WTC11 (cell line): Measurements from ENCODE around the gene RAMP1. TPM values are rescaled to one million over a fixed set of nuclear protein-coding genes. Genes with fewer than 3 reads are reported as not detected.

Source experiments
- ATAC-seq: fragments of 200-7000 bp; cut with Tn5 transposase; 2 replicates; pipeline ENCODE4 v1.10.0; 2021; ENCODE audit warnings: mild to moderate bottlenecking, moderate library complexity
- CTCF ChIA-PET: fragments of 300-600 bp; sonication (Branson Sonifier 250); formaldehyde crosslinking; loops from one replicate; lab custom pipeline; 2021; ENCODE audit warnings: antibody characterized with exemption; lab: Charles Lee
- POLR2A ChIA-PET: fragments of 350-600 bp; sonication (Branson Sonifier 250); formaldehyde crosslinking; loops from one replicate; lab custom pipeline; 2021; ENCODE audit warnings: antibody characterized with exemption; lab: Charles Lee
- DNase-seq: peaks from one replicate; pipeline ENCODE4 v3.0.0; 2021; ENCODE audit warnings: low spot score
- H3K27ac Mint-ChIP-seq: 2 replicates; pipeline ENCODE4 v1.8.0; 2021; ENCODE audit warnings: mixed read lengths
- H3K27me3 Mint-ChIP-seq: 2 replicates; pipeline ENCODE4 v1.8.0; 2021; ENCODE audit warnings: low read depth, mild to moderate bottlenecking, moderate library complexity, mixed read lengths
- H3K36me3 Mint-ChIP-seq: 2 replicates; pipeline ENCODE4 v1.8.0; 2021; ENCODE audit warnings: mixed read lengths
- H3K4me1 Mint-ChIP-seq: 2 replicates; pipeline ENCODE4 v1.8.0; 2022; ENCODE audit warnings: mixed read lengths
- H3K4me3 Mint-ChIP-seq: 2 replicates; pipeline ENCODE4 v1.8.0; 2021; ENCODE audit warnings: mild to moderate bottlenecking, moderate library complexity, mixed read lengths
- H3K9me3 Mint-ChIP-seq: 2 replicates; pipeline ENCODE4 v1.8.0; 2021; ENCODE audit warnings: mixed read lengths
- CREB1 ChIP-seq: sonication (generic); formaldehyde crosslinking; IDR thresholded peaks from 2 replicates; pipeline ENCODE4 v1.8.0; 2023; ENCODE audit warnings: mild to moderate bottlenecking, missing genetic modification reagents
- FOXJ3 ChIP-seq: sonication (generic); formaldehyde crosslinking; IDR thresholded peaks from 2 replicates; pipeline ENCODE4 v1.9.0; 2021; ENCODE audit warnings: missing genetic modification reagents, mild to moderate bottlenecking, borderline replicate concordance
- RELA ChIP-seq: sonication (generic); formaldehyde crosslinking; IDR thresholded peaks from 2 replicates; pipeline ENCODE4 v1.8.1; 2022; ENCODE audit warnings: missing genetic modification reagents, mild to moderate bottlenecking, borderline replicate concordance
- TEAD4 ChIP-seq: sonication (generic); formaldehyde crosslinking; IDR thresholded peaks from 2 replicates; pipeline ENCODE4 v1.8.0; 2022; ENCODE audit warnings: mild to moderate bottlenecking, missing genetic modification reagents
- ZNF138 ChIP-seq: sonication (generic); formaldehyde crosslinking; conservative IDR thresholded peaks from 2 replicates; pipeline ENCODE4 v1.8.1; 2022; ENCODE audit warnings: mild to moderate bottlenecking, moderate library complexity, missing genetic modification reagents
- ZNF219 ChIP-seq: sonication (generic); formaldehyde crosslinking; IDR thresholded peaks from 2 replicates; pipeline ENCODE4 v1.8.0; 2023; ENCODE audit warnings: missing genetic modification reagents, mild to moderate bottlenecking, borderline replicate concordance
- ZNF317 ChIP-seq: sonication (generic); formaldehyde crosslinking; IDR thresholded peaks from 2 replicates; pipeline ENCODE4 v1.8.1; 2023; ENCODE audit warnings: low read depth, mild to moderate bottlenecking, moderate library complexity, missing genetic modification reagents, borderline replicate concordance
- total RNA-seq: library from RNA; stranded (reverse); gene quantifications from 3 replicates; pipeline ENCODE4 v1.2.3, GENCODE V29; 2021
- TF ChIP-seq, protein P1 (sequence below): sonication (generic); formaldehyde crosslinking; conservative IDR thresholded peaks from 2 replicates; pipeline ENCODE4 v1.8.1; 2022; ENCODE audit warnings: mild to moderate bottlenecking, missing genetic modification reagents
- TF ChIP-seq, protein P2 (sequence below): sonication (generic); formaldehyde crosslinking; IDR thresholded peaks from 2 replicates; pipeline ENCODE4 v1.8.1; 2023; ENCODE audit warnings: mild to moderate bottlenecking, missing genetic modification reagents
- TF ChIP-seq, protein P3 (sequence below): sonication (generic); formaldehyde crosslinking; IDR thresholded peaks from 2 replicates; pipeline ENCODE4 v1.8.0; 2023; ENCODE audit warnings: mild to moderate bottlenecking, missing genetic modification reagents
- TF ChIP-seq, protein P4 (sequence below): sonication (generic); formaldehyde crosslinking; IDR thresholded peaks from 2 replicates; pipeline ENCODE4 v1.8.0; 2023; ENCODE audit warnings: missing genetic modification reagents
- TF ChIP-seq, protein P5 (sequence below): sonication (generic); formaldehyde crosslinking; IDR thresholded peaks from 2 replicates; pipeline ENCODE4 v1.8.1; 2023; ENCODE audit warnings: mild to moderate bottlenecking, missing genetic modification reagents, borderline replicate concordance
- TF ChIP-seq, protein P6 (sequence below): fragments of 250-450 bp; sonication (Bioruptor Pico); IDR thresholded peaks from 2 replicates; pipeline ENCODE4 v1.9.0; 2021; ENCODE audit warnings: mild to moderate bottlenecking
- TF ChIP-seq, protein P7 (sequence below): sonication (generic); formaldehyde crosslinking; IDR thresholded peaks from 2 replicates; pipeline ENCODE4 v1.8.1; 2023; ENCODE audit warnings: mild to moderate bottlenecking, missing genetic modification reagents
- TF ChIP-seq, protein P8 (sequence below): sonication (generic); formaldehyde crosslinking; IDR thresholded peaks from 2 replicates; pipeline ENCODE4 v1.8.1; 2022; ENCODE audit warnings: mild to moderate bottlenecking, missing genetic modification reagents, moderate library complexity, borderline replicate concordance
- TF ChIP-seq, protein P9 (sequence below): fragments of 200-600 bp; IDR thresholded peaks from 2 replicates; pipeline ENCODE4 v1.8.0; 2022; ENCODE audit warnings: antibody characterized with exemption

The RAMP1 gene
- total RNA-seq, 1 experiment from 2014 or later, result 1.0 TPM

DNA sequence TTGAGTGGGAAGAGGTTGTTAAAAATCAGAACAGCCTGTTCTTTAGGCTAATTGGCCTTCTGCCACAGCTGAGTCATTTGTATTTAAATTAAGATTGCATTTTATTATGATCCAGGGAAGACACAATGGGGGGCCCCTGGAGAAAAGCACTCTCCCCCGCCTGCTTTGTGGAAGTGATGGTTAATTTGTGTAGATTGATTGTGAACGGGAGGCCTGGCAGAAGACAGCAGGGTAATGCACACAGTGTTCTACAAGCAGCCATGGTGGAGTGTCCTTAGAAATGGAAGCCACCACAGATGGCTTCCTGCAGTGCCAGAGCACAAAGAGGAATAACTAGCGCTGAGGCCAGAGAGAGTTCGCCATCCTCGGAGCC is 19.6 kb downstream of the RAMP1 start:
- H3K36me3 Mint-ChIP-seq, result no peaks in the 10 kb centered on the region
- ChIA-PET POLR2A (no interaction called here), CTCF (no interaction called here)
- DNase-seq (peak; percentile 2), ATAC-seq (no peak)
- no peak overlapping the region for H3K4me3 Mint-ChIP-seq
- peaks cover 3% of the 10 kb centered on the region; the same call in 1 of the 2 replicates for H3K9me3 Mint-ChIP-seq
- H3K4me1 Mint-ChIP-seq, result peaks cover 7% of the 10 kb centered on the region
- peak overlapping the region; percentile 60; the same call in 1 of the 2 replicates for H3K27ac Mint-ChIP-seq
- TF ChIP-seq, protein P1, sequence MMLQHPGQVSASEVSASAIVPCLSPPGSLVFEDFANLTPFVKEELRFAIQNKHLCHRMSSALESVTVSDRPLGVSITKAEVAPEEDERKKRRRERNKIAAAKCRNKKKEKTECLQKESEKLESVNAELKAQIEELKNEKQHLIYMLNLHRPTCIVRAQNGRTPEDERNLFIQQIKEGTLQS (CRISPR knock-in tag), result no peak
- TF ChIP-seq, protein P2, sequence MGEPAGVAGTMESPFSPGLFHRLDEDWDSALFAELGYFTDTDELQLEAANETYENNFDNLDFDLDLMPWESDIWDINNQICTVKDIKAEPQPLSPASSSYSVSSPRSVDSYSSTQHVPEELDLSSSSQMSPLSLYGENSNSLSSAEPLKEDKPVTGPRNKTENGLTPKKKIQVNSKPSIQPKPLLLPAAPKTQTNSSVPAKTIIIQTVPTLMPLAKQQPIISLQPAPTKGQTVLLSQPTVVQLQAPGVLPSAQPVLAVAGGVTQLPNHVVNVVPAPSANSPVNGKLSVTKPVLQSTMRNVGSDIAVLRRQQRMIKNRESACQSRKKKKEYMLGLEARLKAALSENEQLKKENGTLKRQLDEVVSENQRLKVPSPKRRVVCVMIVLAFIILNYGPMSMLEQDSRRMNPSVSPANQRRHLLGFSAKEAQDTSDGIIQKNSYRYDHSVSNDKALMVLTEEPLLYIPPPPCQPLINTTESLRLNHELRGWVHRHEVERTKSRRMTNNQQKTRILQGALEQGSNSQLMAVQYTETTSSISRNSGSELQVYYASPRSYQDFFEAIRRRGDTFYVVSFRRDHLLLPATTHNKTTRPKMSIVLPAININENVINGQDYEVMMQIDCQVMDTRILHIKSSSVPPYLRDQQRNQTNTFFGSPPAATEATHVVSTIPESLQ (CRISPR knock-in tag), result no peak
- TF ChIP-seq, protein P3, sequence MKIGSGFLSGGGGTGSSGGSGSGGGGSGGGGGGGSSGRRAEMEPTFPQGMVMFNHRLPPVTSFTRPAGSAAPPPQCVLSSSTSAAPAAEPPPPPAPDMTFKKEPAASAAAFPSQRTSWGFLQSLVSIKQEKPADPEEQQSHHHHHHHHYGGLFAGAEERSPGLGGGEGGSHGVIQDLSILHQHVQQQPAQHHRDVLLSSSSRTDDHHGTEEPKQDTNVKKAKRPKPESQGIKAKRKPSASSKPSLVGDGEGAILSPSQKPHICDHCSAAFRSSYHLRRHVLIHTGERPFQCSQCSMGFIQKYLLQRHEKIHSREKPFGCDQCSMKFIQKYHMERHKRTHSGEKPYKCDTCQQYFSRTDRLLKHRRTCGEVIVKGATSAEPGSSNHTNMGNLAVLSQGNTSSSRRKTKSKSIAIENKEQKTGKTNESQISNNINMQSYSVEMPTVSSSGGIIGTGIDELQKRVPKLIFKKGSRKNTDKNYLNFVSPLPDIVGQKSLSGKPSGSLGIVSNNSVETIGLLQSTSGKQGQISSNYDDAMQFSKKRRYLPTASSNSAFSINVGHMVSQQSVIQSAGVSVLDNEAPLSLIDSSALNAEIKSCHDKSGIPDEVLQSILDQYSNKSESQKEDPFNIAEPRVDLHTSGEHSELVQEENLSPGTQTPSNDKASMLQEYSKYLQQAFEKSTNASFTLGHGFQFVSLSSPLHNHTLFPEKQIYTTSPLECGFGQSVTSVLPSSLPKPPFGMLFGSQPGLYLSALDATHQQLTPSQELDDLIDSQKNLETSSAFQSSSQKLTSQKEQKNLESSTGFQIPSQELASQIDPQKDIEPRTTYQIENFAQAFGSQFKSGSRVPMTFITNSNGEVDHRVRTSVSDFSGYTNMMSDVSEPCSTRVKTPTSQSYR (CRISPR knock-in tag), result no peak
- TF ChIP-seq, protein P4, sequence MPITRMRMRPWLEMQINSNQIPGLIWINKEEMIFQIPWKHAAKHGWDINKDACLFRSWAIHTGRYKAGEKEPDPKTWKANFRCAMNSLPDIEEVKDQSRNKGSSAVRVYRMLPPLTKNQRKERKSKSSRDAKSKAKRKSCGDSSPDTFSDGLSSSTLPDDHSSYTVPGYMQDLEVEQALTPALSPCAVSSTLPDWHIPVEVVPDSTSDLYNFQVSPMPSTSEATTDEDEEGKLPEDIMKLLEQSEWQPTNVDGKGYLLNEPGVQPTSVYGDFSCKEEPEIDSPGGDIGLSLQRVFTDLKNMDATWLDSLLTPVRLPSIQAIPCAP (CRISPR knock-in tag), result no peak
- TF ChIP-seq, protein P5, sequence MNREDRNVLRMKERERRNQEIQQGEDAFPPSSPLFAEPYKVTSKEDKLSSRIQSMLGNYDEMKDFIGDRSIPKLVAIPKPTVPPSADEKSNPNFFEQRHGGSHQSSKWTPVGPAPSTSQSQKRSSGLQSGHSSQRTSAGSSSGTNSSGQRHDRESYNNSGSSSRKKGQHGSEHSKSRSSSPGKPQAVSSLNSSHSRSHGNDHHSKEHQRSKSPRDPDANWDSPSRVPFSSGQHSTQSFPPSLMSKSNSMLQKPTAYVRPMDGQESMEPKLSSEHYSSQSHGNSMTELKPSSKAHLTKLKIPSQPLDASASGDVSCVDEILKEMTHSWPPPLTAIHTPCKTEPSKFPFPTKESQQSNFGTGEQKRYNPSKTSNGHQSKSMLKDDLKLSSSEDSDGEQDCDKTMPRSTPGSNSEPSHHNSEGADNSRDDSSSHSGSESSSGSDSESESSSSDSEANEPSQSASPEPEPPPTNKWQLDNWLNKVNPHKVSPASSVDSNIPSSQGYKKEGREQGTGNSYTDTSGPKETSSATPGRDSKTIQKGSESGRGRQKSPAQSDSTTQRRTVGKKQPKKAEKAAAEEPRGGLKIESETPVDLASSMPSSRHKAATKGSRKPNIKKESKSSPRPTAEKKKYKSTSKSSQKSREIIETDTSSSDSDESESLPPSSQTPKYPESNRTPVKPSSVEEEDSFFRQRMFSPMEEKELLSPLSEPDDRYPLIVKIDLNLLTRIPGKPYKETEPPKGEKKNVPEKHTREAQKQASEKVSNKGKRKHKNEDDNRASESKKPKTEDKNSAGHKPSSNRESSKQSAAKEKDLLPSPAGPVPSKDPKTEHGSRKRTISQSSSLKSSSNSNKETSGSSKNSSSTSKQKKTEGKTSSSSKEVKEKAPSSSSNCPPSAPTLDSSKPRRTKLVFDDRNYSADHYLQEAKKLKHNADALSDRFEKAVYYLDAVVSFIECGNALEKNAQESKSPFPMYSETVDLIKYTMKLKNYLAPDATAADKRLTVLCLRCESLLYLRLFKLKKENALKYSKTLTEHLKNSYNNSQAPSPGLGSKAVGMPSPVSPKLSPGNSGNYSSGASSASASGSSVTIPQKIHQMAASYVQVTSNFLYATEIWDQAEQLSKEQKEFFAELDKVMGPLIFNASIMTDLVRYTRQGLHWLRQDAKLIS (CRISPR knock-in tag), result no peak
- TF ChIP-seq ZNF138 (CRISPR knock-in tag), result no peak
- TF ChIP-seq, protein P6, sequence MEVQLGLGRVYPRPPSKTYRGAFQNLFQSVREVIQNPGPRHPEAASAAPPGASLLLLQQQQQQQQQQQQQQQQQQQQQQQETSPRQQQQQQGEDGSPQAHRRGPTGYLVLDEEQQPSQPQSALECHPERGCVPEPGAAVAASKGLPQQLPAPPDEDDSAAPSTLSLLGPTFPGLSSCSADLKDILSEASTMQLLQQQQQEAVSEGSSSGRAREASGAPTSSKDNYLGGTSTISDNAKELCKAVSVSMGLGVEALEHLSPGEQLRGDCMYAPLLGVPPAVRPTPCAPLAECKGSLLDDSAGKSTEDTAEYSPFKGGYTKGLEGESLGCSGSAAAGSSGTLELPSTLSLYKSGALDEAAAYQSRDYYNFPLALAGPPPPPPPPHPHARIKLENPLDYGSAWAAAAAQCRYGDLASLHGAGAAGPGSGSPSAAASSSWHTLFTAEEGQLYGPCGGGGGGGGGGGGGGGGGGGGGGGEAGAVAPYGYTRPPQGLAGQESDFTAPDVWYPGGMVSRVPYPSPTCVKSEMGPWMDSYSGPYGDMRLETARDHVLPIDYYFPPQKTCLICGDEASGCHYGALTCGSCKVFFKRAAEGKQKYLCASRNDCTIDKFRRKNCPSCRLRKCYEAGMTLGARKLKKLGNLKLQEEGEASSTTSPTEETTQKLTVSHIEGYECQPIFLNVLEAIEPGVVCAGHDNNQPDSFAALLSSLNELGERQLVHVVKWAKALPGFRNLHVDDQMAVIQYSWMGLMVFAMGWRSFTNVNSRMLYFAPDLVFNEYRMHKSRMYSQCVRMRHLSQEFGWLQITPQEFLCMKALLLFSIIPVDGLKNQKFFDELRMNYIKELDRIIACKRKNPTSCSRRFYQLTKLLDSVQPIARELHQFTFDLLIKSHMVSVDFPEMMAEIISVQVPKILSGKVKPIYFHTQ (CRISPR knock-in tag), result no peak
- TF ChIP-seq, all 79 proteins: peak for 0
- H3K27me3 Mint-ChIP-seq, result no peaks in the 10 kb centered on the region

DNA sequence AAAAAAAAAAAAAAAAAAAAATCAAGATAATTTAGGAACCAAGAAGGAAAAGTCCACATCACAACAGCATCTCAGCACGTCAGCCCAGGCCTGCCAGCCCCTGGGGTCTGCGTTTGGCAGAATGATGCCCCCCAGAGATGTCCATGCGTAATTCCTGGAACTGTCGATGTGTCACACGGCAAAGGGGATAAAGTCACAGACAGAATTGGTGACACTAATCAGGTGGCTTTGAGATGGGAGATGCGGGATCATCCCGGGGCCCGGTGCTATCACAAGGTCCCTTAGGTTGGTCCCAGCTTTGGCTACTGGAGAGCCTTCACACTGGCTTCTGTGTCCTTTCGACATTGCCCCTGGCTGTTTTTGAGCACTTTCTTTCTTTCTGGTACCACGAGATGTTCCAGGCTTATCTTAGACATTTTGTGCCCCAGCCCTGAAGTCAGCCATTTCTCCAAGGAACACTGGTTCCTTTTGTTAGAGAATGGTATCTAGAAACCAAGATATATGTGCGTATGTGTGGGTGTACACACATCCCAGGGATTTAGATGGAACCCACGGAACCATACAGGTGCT is 20.7 kb downstream of the RAMP1 start:
- ChIA-PET CTCF (no interaction called here), POLR2A (no interaction called here)
- ATAC-seq, result no peak
- H3K36me3 Mint-ChIP-seq, result no peaks in the 10 kb centered on the region
- H3K4me1 Mint-ChIP-seq, result peaks cover 7% of the 10 kb centered on the region
- no peak overlapping the region for H3K4me3 Mint-ChIP-seq
- peaks cover 3% of the 10 kb centered on the region; the same call in 1 of the 2 replicates for H3K9me3 Mint-ChIP-seq
- DNase-seq, result peak; percentile 2
- no peaks in the 10 kb centered on the region for H3K27me3 Mint-ChIP-seq
- no peak overlapping the region for H3K27ac Mint-ChIP-seq
- no peak for TF ChIP-seq ZNF317 (CRISPR knock-in tag)
- no peak for TF ChIP-seq FOXJ3 (CRISPR knock-in tag)
- no peak for TF ChIP-seq RELA
- TF ChIP-seq, protein P7, sequence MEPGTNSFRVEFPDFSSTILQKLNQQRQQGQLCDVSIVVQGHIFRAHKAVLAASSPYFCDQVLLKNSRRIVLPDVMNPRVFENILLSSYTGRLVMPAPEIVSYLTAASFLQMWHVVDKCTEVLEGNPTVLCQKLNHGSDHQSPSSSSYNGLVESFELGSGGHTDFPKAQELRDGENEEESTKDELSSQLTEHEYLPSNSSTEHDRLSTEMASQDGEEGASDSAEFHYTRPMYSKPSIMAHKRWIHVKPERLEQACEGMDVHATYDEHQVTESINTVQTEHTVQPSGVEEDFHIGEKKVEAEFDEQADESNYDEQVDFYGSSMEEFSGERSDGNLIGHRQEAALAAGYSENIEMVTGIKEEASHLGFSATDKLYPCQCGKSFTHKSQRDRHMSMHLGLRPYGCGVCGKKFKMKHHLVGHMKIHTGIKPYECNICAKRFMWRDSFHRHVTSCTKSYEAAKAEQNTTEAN (CRISPR knock-in tag), result no peak
- TF ChIP-seq, protein P8, sequence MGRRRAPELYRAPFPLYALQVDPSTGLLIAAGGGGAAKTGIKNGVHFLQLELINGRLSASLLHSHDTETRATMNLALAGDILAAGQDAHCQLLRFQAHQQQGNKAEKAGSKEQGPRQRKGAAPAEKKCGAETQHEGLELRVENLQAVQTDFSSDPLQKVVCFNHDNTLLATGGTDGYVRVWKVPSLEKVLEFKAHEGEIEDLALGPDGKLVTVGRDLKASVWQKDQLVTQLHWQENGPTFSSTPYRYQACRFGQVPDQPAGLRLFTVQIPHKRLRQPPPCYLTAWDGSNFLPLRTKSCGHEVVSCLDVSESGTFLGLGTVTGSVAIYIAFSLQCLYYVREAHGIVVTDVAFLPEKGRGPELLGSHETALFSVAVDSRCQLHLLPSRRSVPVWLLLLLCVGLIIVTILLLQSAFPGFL, result no peak
- no peak for TF ChIP-seq ZNF219
- TF ChIP-seq TEAD4 (CRISPR knock-in tag), result no peak
- TF ChIP-seq, protein P9, sequence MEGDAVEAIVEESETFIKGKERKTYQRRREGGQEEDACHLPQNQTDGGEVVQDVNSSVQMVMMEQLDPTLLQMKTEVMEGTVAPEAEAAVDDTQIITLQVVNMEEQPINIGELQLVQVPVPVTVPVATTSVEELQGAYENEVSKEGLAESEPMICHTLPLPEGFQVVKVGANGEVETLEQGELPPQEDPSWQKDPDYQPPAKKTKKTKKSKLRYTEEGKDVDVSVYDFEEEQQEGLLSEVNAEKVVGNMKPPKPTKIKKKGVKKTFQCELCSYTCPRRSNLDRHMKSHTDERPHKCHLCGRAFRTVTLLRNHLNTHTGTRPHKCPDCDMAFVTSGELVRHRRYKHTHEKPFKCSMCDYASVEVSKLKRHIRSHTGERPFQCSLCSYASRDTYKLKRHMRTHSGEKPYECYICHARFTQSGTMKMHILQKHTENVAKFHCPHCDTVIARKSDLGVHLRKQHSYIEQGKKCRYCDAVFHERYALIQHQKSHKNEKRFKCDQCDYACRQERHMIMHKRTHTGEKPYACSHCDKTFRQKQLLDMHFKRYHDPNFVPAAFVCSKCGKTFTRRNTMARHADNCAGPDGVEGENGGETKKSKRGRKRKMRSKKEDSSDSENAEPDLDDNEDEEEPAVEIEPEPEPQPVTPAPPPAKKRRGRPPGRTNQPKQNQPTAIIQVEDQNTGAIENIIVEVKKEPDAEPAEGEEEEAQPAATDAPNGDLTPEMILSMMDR, result no peak
- TF ChIP-seq CREB1 (CRISPR knock-in tag), result no peak
